H1 (cell line): ENCODE measurements around the gene ZNF536. TPM values are rescaled to one million over a fixed set of nuclear protein-coding genes. Genes with fewer than 3 reads are reported as not detected.

Source experiments
- CBX5 ChIP-seq: fragments of 300-800, 300-1000 bp; sonication (generic); IDR thresholded peaks from 2 replicates; pipeline ENCODE4 v1.7.1; 2016; ENCODE audit warnings: antibody characterized with exemption, low read length, low read depth
- CREB1 ChIP-seq: IDR thresholded peaks from 2 replicates; pipeline ENCODE4 v1.6.1; 2012; ENCODE audit warnings: inconsistent platforms
- GTF2F1 ChIP-seq: IDR thresholded peaks from 2 replicates; pipeline ENCODE4 v1.6.1; 2012; ENCODE audit warnings: low read depth, low read length, improper control_type of control experiment, borderline replicate concordance
- JUND ChIP-seq: IDR thresholded peaks from 2 replicates; pipeline ENCODE4 v1.6.1; 2011; ENCODE audit warnings: mild to moderate bottlenecking, improper control_type of control experiment, low read length
- POLR2A ChIP-seq, 2 experiments: IDR thresholded peaks; 1 replicate in 1 of 2; 2 replicates in 1 of 2; pipeline ENCODE4 v1.6.1; 2011; ENCODE audit warnings: low read depth in 2 of 2, low read length in 2 of 2, mild to moderate bottlenecking in 2 of 2; ENCODE audit errors: control extremely low read depth in 1 of 2
- POU5F1 ChIP-seq: IDR thresholded peaks from 2 replicates; pipeline ENCODE4 v1.6.1; 2011; ENCODE audit warnings: low read depth, mild to moderate bottlenecking, low read length, moderate library complexity
- RFX5 ChIP-seq: IDR thresholded peaks from 2 replicates; pipeline ENCODE4 v1.6.1; 2011; ENCODE audit warnings: low read depth, low read length, improper control_type of control experiment, borderline replicate concordance
- RNF2 ChIP-seq: fragments of 200-900, 300-1000 bp; sonication (generic); IDR thresholded peaks from 2 replicates; pipeline ENCODE4 v1.7.1; 2016; ENCODE audit warnings: borderline replicate concordance, low read depth, mild to moderate bottlenecking, antibody characterized with exemption, low read length; ENCODE audit not compliant: poor library complexity, severe bottlenecking; ENCODE audit errors: missing control alignments
- TCF12 ChIP-seq: IDR thresholded peaks from 2 replicates; pipeline ENCODE4 v1.6.1; 2011; ENCODE audit warnings: low read depth, mild to moderate bottlenecking, low read length
- TEAD4 ChIP-seq: IDR thresholded peaks from 2 replicates; pipeline ENCODE4 v1.6.1; 2012; ENCODE audit warnings: low read depth, low read length, inconsistent platforms, mixed read lengths
- polyA plus RNA-seq, 7 experiments: library from polyadenylated mRNA; depleted of rRNA in 3 of 7; stranded (reverse) in 5 of 7; unstranded in 2 of 7; fragments of >200 nt in 5 of 7; fragments of 200-250 nt in 2 of 7; gene quantifications; 1 replicate in 5 of 7; 2 replicates in 1 of 7; 4 replicates in 1 of 7; pipeline versions ENCODE4 v1.2.1 to v1.2.3, GENCODE V29; 2011 to 2013; ENCODE audit warnings: missing spikeins in 2 of 7, mixed read lengths in 2 of 7
- total RNA-seq: library from RNA; stranded (reverse); fragmentation: NEBNext Ultra II Directional; extraction: Animal tissue kit (Norgen Biotek cat#: 25700); gene quantifications from 2 replicates; pipeline ENCODE4 v1.2.1, GENCODE V29; 2021
- TF ChIP-seq, protein P1 (sequence below): fragments of 300-600 bp; sonication (generic); IDR thresholded peaks from 2 replicates; pipeline ENCODE4 v1.7.1; 2012; ENCODE audit warnings: low read length, moderate library complexity, mild to moderate bottlenecking, inconsistent platforms; ENCODE audit not compliant: insufficient replicate concordance

Gene ZNF536
- total and polyA plus RNA-seq, 2 of the 8 experiments (the other 6 are each of a cell fraction or from before 2014, with no cell fraction given) = 0.09 to 0.11 TPM

DNA sequence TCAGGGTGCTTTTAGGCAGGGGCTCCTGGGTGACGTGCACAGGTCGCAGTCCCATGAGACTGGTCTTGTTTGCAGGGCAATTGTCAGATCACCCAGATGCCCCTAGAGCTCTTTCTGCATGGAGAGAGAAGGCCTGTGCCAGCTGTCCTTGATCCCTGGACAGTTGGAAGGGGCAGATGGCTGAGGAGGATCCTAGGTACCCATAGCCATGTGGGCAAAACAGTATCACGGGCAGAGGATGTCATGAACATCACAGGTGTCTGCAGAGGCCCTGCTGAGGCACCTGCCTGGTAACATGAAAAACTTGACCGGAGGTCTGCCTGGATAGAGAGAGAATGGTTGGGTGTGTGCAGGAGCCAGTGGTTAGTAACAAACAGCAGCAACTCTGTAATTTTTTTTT, 99.3 kb downstream of the ZNF536 start (continued):
- TF ChIP-seq, protein P1, sequence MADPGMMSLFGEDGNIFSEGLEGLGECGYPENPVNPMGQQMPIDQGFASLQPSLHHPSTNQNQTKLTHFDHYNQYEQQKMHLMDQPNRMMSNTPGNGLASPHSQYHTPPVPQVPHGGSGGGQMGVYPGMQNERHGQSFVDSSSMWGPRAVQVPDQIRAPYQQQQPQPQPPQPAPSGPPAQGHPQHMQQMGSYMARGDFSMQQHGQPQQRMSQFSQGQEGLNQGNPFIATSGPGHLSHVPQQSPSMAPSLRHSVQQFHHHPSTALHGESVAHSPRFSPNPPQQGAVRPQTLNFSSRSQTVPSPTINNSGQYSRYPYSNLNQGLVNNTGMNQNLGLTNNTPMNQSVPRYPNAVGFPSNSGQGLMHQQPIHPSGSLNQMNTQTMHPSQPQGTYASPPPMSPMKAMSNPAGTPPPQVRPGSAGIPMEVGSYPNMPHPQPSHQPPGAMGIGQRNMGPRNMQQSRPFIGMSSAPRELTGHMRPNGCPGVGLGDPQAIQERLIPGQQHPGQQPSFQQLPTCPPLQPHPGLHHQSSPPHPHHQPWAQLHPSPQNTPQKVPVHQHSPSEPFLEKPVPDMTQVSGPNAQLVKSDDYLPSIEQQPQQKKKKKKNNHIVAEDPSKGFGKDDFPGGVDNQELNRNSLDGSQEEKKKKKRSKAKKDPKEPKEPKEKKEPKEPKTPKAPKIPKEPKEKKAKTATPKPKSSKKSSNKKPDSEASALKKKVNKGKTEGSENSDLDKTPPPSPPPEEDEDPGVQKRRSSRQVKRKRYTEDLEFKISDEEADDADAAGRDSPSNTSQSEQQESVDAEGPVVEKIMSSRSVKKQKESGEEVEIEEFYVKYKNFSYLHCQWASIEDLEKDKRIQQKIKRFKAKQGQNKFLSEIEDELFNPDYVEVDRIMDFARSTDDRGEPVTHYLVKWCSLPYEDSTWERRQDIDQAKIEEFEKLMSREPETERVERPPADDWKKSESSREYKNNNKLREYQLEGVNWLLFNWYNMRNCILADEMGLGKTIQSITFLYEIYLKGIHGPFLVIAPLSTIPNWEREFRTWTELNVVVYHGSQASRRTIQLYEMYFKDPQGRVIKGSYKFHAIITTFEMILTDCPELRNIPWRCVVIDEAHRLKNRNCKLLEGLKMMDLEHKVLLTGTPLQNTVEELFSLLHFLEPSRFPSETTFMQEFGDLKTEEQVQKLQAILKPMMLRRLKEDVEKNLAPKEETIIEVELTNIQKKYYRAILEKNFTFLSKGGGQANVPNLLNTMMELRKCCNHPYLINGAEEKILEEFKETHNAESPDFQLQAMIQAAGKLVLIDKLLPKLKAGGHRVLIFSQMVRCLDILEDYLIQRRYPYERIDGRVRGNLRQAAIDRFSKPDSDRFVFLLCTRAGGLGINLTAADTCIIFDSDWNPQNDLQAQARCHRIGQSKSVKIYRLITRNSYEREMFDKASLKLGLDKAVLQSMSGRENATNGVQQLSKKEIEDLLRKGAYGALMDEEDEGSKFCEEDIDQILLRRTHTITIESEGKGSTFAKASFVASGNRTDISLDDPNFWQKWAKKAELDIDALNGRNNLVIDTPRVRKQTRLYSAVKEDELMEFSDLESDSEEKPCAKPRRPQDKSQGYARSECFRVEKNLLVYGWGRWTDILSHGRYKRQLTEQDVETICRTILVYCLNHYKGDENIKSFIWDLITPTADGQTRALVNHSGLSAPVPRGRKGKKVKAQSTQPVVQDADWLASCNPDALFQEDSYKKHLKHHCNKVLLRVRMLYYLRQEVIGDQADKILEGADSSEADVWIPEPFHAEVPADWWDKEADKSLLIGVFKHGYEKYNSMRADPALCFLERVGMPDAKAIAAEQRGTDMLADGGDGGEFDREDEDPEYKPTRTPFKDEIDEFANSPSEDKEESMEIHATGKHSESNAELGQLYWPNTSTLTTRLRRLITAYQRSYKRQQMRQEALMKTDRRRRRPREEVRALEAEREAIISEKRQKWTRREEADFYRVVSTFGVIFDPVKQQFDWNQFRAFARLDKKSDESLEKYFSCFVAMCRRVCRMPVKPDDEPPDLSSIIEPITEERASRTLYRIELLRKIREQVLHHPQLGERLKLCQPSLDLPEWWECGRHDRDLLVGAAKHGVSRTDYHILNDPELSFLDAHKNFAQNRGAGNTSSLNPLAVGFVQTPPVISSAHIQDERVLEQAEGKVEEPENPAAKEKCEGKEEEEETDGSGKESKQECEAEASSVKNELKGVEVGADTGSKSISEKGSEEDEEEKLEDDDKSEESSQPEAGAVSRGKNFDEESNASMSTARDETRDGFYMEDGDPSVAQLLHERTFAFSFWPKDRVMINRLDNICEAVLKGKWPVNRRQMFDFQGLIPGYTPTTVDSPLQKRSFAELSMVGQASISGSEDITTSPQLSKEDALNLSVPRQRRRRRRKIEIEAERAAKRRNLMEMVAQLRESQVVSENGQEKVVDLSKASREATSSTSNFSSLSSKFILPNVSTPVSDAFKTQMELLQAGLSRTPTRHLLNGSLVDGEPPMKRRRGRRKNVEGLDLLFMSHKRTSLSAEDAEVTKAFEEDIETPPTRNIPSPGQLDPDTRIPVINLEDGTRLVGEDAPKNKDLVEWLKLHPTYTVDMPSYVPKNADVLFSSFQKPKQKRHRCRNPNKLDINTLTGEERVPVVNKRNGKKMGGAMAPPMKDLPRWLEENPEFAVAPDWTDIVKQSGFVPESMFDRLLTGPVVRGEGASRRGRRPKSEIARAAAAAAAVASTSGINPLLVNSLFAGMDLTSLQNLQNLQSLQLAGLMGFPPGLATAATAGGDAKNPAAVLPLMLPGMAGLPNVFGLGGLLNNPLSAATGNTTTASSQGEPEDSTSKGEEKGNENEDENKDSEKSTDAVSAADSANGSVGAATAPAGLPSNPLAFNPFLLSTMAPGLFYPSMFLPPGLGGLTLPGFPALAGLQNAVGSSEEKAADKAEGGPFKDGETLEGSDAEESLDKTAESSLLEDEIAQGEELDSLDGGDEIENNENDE = no peak
- TF ChIP-seq TCF12 = no peak
- TF ChIP-seq RNF2 = no peak
- TF ChIP-seq POU5F1 = no peak
- TF ChIP-seq GTF2F1 = no peak
- TF ChIP-seq TEAD4 = no peak
- TF ChIP-seq JUND = no peak
- no peak for TF ChIP-seq CBX5
- TF ChIP-seq POLR2A (IDR thresholded peaks at IDR 0.05; ENCODE audit: control extremely low read depth in 1 of 2, low read depth in 2 of 2, low read length in 2 of 2) = no peak
- no peak for TF ChIP-seq RFX5
- TF ChIP-seq CREB1 = no peak
